Erythroblast (primary cell): Measurements from ENCODE around the gene SAMSN1.

Experiments
- GATA1 ChIP-seq: IDR thresholded peaks from 2 replicates; pipeline ENCODE4 v1.6.1; 2011; ENCODE audit warnings: low read depth, mild to moderate bottlenecking, control low read depth, low read length, moderate library complexity
- POLR2A ChIP-seq: IDR thresholded peaks from 2 replicates; pipeline ENCODE4 v1.6.1; 2011; ENCODE audit warnings: mild to moderate bottlenecking, low read length

- TF ChIP-seq POLR2A (no peak), GATA1 (no peak)
Observed at GRCh38 chr21:14474995-14475394, 71.1 kb downstream of the SAMSN1 start.
